ENCODE measurements around the gene NFIB. TPM values are rescaled to one million over a fixed set of nuclear protein-coding genes. Genes with fewer than 3 reads are reported as not detected.
A peak's percentile ranks its signal among the peaks of the same experiment; 100 is the strongest.

Gene NFIB
- total RNA-seq, 1 experiment from 2014 or later: 14.3 TPM

GRCh38 chr9:14222149-14222835 is 91.6 kb downstream of the NFIB start:
- Mint-ChIP-seq H3K4me3 (no peak overlapping the region), H3K4me1 (peaks cover 21 to 26% of the 10 kb centered on the region in 2 experiments), H3K27me3 (ENCODE audit: low read depth) (no peaks in the 10 kb centered on the region), H3K27ac (peak overlapping the region in 2 of 3 experiments; percentile 5 to 67; a peak in 4 of 7 replicates), H3K36me3 (ENCODE audit: insufficient read depth in 1 of 3, low read depth in 3 of 3) (0 out of 7 replicates have a peak, but pooled peaks cover 0 to 2% (median 0%) of the 10 kb centered on the region in 3 experiments), H3K9me3 (no peaks in the 10 kb centered on the region; a peak in 1 of 5 replicates)
- no peak overlapping the region for H4K5ac ChIP-seq (ENCODE audit: insufficient read length, low read depth, low read length)
- no peak overlapping the region for H3K9ac ChIP-seq (ENCODE audit: extremely low read depth, insufficient read length, low read length)
- no peak overlapping the region for H3K14ac ChIP-seq (ENCODE audit: insufficient read depth, low read length)
- H3K79me1 ChIP-seq (ENCODE audit: insufficient read depth, low read depth, low read length, poor library complexity, severe bottlenecking): no peaks in the 10 kb centered on the region
- no peak overlapping the region for H3K4me2 ChIP-seq (ENCODE audit: insufficient read depth, insufficient read length, low read length)
- H2BK120ac ChIP-seq (ENCODE audit: low read depth, low read length, poor library complexity, severe bottlenecking): no peak overlapping the region
- no peak overlapping the region for H3K4ac ChIP-seq (ENCODE audit: low read depth, low read length)
- no peak overlapping the region for H2BK12ac ChIP-seq (ENCODE audit: insufficient read length, low read depth, low read length)
- no peaks in the 10 kb centered on the region for H4K20me1 ChIP-seq (ENCODE audit: control insufficient read depth, insufficient read depth, insufficient read length)
- H3K27me3 ChIP-seq (ENCODE audit: insufficient read depth, low read length): no peaks in the 10 kb centered on the region
- no peaks in the 10 kb centered on the region for H3K9me3 ChIP-seq (ENCODE audit: control insufficient read depth, low read depth, low read length)
- H3K23ac ChIP-seq (ENCODE audit: insufficient read length, low read depth, low read length): no peak overlapping the region
- TF ChIP-seq CTCF (conservative IDR thresholded peaks at IDR 0.05): no peak
- no peak overlapping the region for H4K91ac ChIP-seq (ENCODE audit: insufficient read length, low read depth, low read length)
- H3K4me1 ChIP-seq (ENCODE audit: insufficient read depth, low read length): peaks cover 13% of the 10 kb centered on the region; the same call in 1 of the 2 replicates
- no peak overlapping the region for H2BK20ac ChIP-seq (ENCODE audit: low read depth, low read length, poor library complexity, severe bottlenecking)
- H3K56ac ChIP-seq (ENCODE audit: insufficient read length, low read depth, low read length): no peak overlapping the region
- no peak for DNase-seq
- H2BK5ac ChIP-seq (ENCODE audit: insufficient read length, low read length): no peak overlapping the region
- no peaks in the 10 kb centered on the region for H3K79me2 ChIP-seq (ENCODE audit: insufficient read depth, low read length)
- H2AFZ ChIP-seq (ENCODE audit: low read length): no peak overlapping the region
- H2BK15ac ChIP-seq (ENCODE audit: low read depth, low read length): no peak overlapping the region
- H3K27ac ChIP-seq (ENCODE audit: insufficient read length, low read depth, low read length): no peak overlapping the region
- WGBS (ENCODE audit: extremely low coverage, insufficient read length, low lambda C conversion rate): no CpG with 5 or more reads among the region's 1 CpG
- H4K8ac ChIP-seq (replicated peaks; ENCODE audit: insufficient read length, low read depth, low read length): no peak overlapping the region
- H3T11ph ChIP-seq (ENCODE audit: low read length): no peak overlapping the region
- no peaks in the 10 kb centered on the region for H3K23me2 ChIP-seq (ENCODE audit: insufficient read length, low read depth, low read length, poor library complexity, severe bottlenecking)
- no peak overlapping the region for H2AK5ac ChIP-seq (ENCODE audit: insufficient read length, low read length)
- no peak overlapping the region for H3K18ac ChIP-seq (ENCODE audit: insufficient read length, low read depth, low read length)

All from H9 (cell line).